PC-9 (cell line): Measurements from ENCODE around the gene VAPA. TPM values are rescaled to one million over a fixed set of nuclear protein-coding genes. Genes with fewer than 3 reads are reported as not detected.
"Not testable (repeated sequence)": the region's sequence is repeated elsewhere in the genome, so short reads cannot be mapped to it uniquely, and the experiment has no call there.

Source experiments
- BruUV-seq: library from RNA; stranded (reverse); fragments of 400-500 nt; replicated peaks from 2 replicates; lab custom pipeline; 2021; lab: Mats Ljungman, UMichigan
- CTCF ChIA-PET: fragments of 300-600 bp; sonication (Branson Sonifier 250); formaldehyde crosslinking; loops from one replicate; lab custom pipeline; 2022; ENCODE audit warnings: antibody characterized with exemption; lab: Charles Lee
- POLR2A ChIA-PET: fragments of 300-600 bp; sonication (Branson Sonifier 250); formaldehyde crosslinking; loops from one replicate; lab custom pipeline; 2022; ENCODE audit warnings: antibody characterized with exemption; ENCODE audit not compliant: unreplicated experiment; lab: Charles Lee
- DNase-seq, 2 experiments: peaks; one replicate each; pipeline versions ENCODE4 v3.0.0 to v3.0.0-alpha.2; 2015 to 2022; ENCODE audit warnings: mixed read lengths in 1 of 2
- H2AFZ ChIP-seq: fragments of 200-600 bp; sonication (generic); 2 replicates; pipeline ENCODE4 v1.8.1; 2017; ENCODE audit warnings: antibody characterized with exemption
- H3F3A ChIP-seq: fragments of 200-600 bp; sonication (generic); 2 replicates; pipeline ENCODE4 v1.8.1; 2017; ENCODE audit warnings: antibody characterized with exemption, mild to moderate bottlenecking, low read depth; ENCODE audit not compliant: insufficient read depth
- H3K27ac ChIP-seq: fragments of 200-600 bp; sonication (generic); 2 replicates; pipeline ENCODE4 v1.6.1; 2016; ENCODE audit warnings: mixed run types
- H3K27me3 ChIP-seq: fragments of 200-600 bp; sonication (generic); 2 replicates; pipeline ENCODE4 v1.6.1; 2016; ENCODE audit warnings: low read depth, mixed run types; ENCODE audit not compliant: insufficient read depth
- H3K36me3 ChIP-seq: fragments of 200-600 bp; sonication (generic); 2 replicates; pipeline ENCODE4 v1.6.1; 2016; ENCODE audit warnings: low read depth, mixed run types
- H3K4me1 ChIP-seq: fragments of 200-600 bp; sonication (generic); replicated peaks from 2 replicates; pipeline ENCODE4 v1.6.1; 2016; ENCODE audit warnings: mixed run types; ENCODE audit not compliant: insufficient read depth
- H3K4me2 ChIP-seq: fragments of 200-600 bp; sonication (generic); 2 replicates; pipeline ENCODE4 v1.6.1; 2017; ENCODE audit warnings: mixed run types
- H3K4me3 ChIP-seq: fragments of 200-600 bp; sonication (generic); 2 replicates; pipeline ENCODE4 v1.6.1; 2016; ENCODE audit warnings: mixed run types
- H3K79me2 ChIP-seq: fragments of 200-600 bp; sonication (generic); 2 replicates; pipeline ENCODE4 v1.6.1; 2017; ENCODE audit warnings: low read depth, mixed run types
- H3K9me2 ChIP-seq: fragments of 200-600 bp; sonication (generic); 2 replicates; pipeline ENCODE4 v1.8.1; 2017; ENCODE audit warnings: mild to moderate bottlenecking; ENCODE audit not compliant: insufficient read depth
- H3K9me3 ChIP-seq: fragments of 200-600 bp; sonication (generic); 2 replicates; pipeline ENCODE4 v1.8.1; 2016; ENCODE audit warnings: low read depth; ENCODE audit not compliant: insufficient read depth
- H4K20me1 ChIP-seq: fragments of 200-600 bp; sonication (generic); 2 replicates; pipeline ENCODE4 v1.8.1; 2017; ENCODE audit not compliant: insufficient read depth
- CTCF ChIP-seq: fragments of 200-600 bp; sonication (generic); conservative IDR thresholded peaks from 2 replicates; pipeline ENCODE4 v1.6.1; 2017; ENCODE audit warnings: mixed run types, antibody characterized with exemption, mild to moderate bottlenecking, moderate library complexity
- EZH2 ChIP-seq: fragments of 200-600 bp; sonication (generic); IDR thresholded peaks from 2 replicates; pipeline ENCODE4 v1.8.0; 2017; ENCODE audit warnings: antibody characterized with exemption, low read depth
- intact Hi-C: fragments of 100-400 bp; cut with micrococcal nuclease; formaldehyde crosslinking; loops from one replicate; pipeline ENCODE4 v1.10.0; 2022; ENCODE audit not compliant: unreplicated experiment
- total RNA-seq: library from RNA; stranded (reverse); gene quantifications from 2 replicates; pipeline ENCODE4 v1.2.3, GENCODE V29; 2021

VAPA gene
- total RNA-seq, 1 experiment from 2014 or later = 340 TPM

- Histone ChIP-seq H4K20me1 (peaks cover 7% of the 10 kb centered on the region), H2AFZ (no peak overlapping the region), H3K9me2 (no peaks in the 10 kb centered on the region), H3K4me1 (peaks cover 8% of the 10 kb centered on the region), H3K36me3 (no peaks in the 10 kb centered on the region), H3K4me3 (no peak overlapping the region), H3F3A (peaks cover 14% of the 10 kb centered on the region), H3K9me3 (no peaks in the 10 kb centered on the region), H3K79me2 (peaks cover 15% of the 10 kb centered on the region), H3K27me3 (no peaks in the 10 kb centered on the region), H3K4me2 (no peak overlapping the region), H3K27ac (no peak overlapping the region)
- DNase-seq = no peak
- BruUV-seq = no TSS peak
- ChIA-PET CTCF (interaction anchor here (0.6 kb wide), 1 partner anchor 544 kb away, joined by 5 read pairs; no protein-coding TSS in a partner anchor), POLR2A (no interaction called here)
- intact Hi-C loops = loop anchor here (5.0 to 10.0 kb wide), 2 partner anchors 296 to 1947 kb away; partner anchors contain the start of gene PPP4R1
- TF ChIP-seq CTCF (no peak), EZH2 (no peak)
Observed at GRCh38 chr18:9910661-9911060, 3.2 kb upstream of the VAPA start.

GRCh38 chr18:9911226-9911625 is 2.6 kb upstream of the VAPA start:
- CTCF ChIA-PET = no interaction called here
- intact Hi-C loops = loop anchor here (5.0 to 10.0 kb wide), 2 partner anchors 296 to 1946 kb away; partner anchors contain the start of gene PPP4R1
- DNase-seq = no peak
- BruUV-seq = no TSS peak
- Histone ChIP-seq H3K36me3 (no peaks in the 10 kb centered on the region), H3K9me2 (no peaks in the 10 kb centered on the region), H3F3A (peaks cover 14% of the 10 kb centered on the region), H3K27me3 (no peaks in the 10 kb centered on the region), H4K20me1 (peaks cover 13% of the 10 kb centered on the region), H3K4me3 (no peak overlapping the region), H3K27ac (no peak overlapping the region), H2AFZ (no peak overlapping the region), H3K4me1 (peaks cover 14% of the 10 kb centered on the region), H3K9me3 (no peaks in the 10 kb centered on the region), H3K79me2 (peaks cover 20% of the 10 kb centered on the region), H3K4me2 (no peak overlapping the region)
- POLR2A ChIA-PET = no interaction called here
- TF ChIP-seq CTCF = no peak
- no peak for TF ChIP-seq EZH2

- H3K79me2 ChIP-seq = peaks cover 31% of the 10 kb centered on the region
- peaks cover 25% of the 10 kb centered on the region for H3K4me1 ChIP-seq
- H3K9me3 ChIP-seq, H3K27me3 ChIP-seq, H3K9me2 ChIP-seq, DNase-seq, H2AFZ ChIP-seq, H3K4me3 ChIP-seq, BruUV-seq, CTCF ChIA-PET, H3K36me3 ChIP-seq: not testable (repeated sequence)
- peak overlapping the region; percentile 90; the same call in 1 of the 2 replicates for H3K27ac ChIP-seq
- peaks cover 14% of the 10 kb centered on the region for H3F3A ChIP-seq
- peaks cover 23% of the 10 kb centered on the region for H4K20me1 ChIP-seq
- intact Hi-C loops = loop anchor here (5.0 to 10.0 kb wide), 2 partner anchors 297 to 1945 kb away; partner anchors contain the start of gene PPP4R1
- 0 out of 2 replicates have a peak overlapping the region, but pooled peaks have one; percentile 79 for H3K4me2 ChIP-seq
- POLR2A ChIA-PET = interaction anchor here (0.7 kb wide), 1 partner anchor 13 kb away, joined by 18 read pairs; no protein-coding TSS in a partner anchor
Observed at GRCh38 chr18:9912285-9912684, 1.5 kb upstream of the VAPA start.
